GM23248 (cell line): ENCODE results near the gene CRTC3.

ENCODE experiments used
- EZH2 ChIP-seq: fragments of 200-600 bp; sonication (generic); IDR thresholded peaks from 2 replicates; pipeline ENCODE4 v1.6.1; 2018; ENCODE audit warnings: antibody characterized with exemption, mild to moderate bottlenecking; ENCODE audit not compliant: insufficient read depth, poor library complexity, severe bottlenecking
- EZH2phosphoT487 ChIP-seq: fragments of 200-600 bp; sonication (generic); IDR thresholded peaks from 2 replicates; pipeline ENCODE4 v1.6.1; 2018; ENCODE audit warnings: antibody characterized with exemption, moderate library complexity, mild to moderate bottlenecking, low read depth; ENCODE audit not compliant: insufficient read depth

DNA sequence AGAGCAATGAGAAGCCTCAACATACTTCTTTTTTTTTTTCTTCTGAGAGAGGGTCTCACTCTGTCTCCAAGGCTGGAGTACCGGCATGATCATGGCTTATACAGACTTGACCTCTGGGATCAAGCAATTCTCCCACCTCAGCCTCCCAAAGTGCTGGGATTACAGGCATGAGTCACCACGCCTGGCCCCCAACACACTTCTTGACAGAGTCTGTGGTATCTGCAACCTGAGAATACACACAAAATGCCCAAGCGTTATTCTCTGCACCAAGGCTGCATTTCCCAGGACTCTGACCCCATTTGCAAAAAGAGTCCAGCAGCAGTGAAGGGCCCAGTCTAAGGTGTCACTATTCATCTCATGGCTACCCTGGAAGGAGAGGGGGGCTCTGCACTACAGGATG is 144.8 kb downstream of the CRTC3 start:
- no peak for TF ChIP-seq EZH2phosphoT487
- no peak for TF ChIP-seq EZH2
